DOHH2 (cell line): ENCODE data around the gene EARS2.

Experiments used
- H3F3A ChIP-seq: fragments of 200-600 bp; sonication (generic), shearing (Covaris generic); 2 replicates; pipeline ENCODE4 v1.6.0; 2016; ENCODE audit warnings: antibody characterized with exemption, mild to moderate bottlenecking; ENCODE audit not compliant: control insufficient read depth, insufficient read depth
- H3K27ac ChIP-seq: fragments of 200-600 bp; sonication (generic); 2 replicates; pipeline ENCODE4 v1.5.1; 2014; ENCODE audit warnings: low read depth, mild to moderate bottlenecking, low read length, moderate library complexity
- H3K27me3 ChIP-seq: fragments of 200-600 bp; sonication (generic); 2 replicates; pipeline ENCODE4 v1.6.1; 2014; ENCODE audit warnings: mild to moderate bottlenecking, low read length, mixed read lengths; ENCODE audit not compliant: control insufficient read depth
- H3K36me3 ChIP-seq: fragments of 200-600 bp; sonication (generic); 2 replicates; pipeline ENCODE4 v1.6.1; 2014; ENCODE audit warnings: mild to moderate bottlenecking, low read length, moderate library complexity, mixed read lengths; ENCODE audit not compliant: control insufficient read depth
- H3K4me1 ChIP-seq: fragments of 200-600 bp; sonication (generic); 2 replicates; pipeline ENCODE4 v1.6.1; 2014; ENCODE audit warnings: mild to moderate bottlenecking, low read length, mixed read lengths; ENCODE audit not compliant: control insufficient read depth
- H3K4me2 ChIP-seq: fragments of 200-600 bp; sonication (generic); 2 replicates; pipeline ENCODE4 v1.6.0; 2014; ENCODE audit warnings: mild to moderate bottlenecking, low read length, moderate library complexity
- H3K4me3 ChIP-seq: fragments of 200-600 bp; sonication (generic); 2 replicates; pipeline ENCODE4 v1.5.1; 2014; ENCODE audit warnings: mild to moderate bottlenecking, low read length, mixed read lengths
- H3K79me2 ChIP-seq: fragments of 200-600 bp; sonication (generic); 2 replicates; pipeline ENCODE4 v1.6.1; 2014; ENCODE audit warnings: mild to moderate bottlenecking, low read length, mixed read lengths; ENCODE audit not compliant: control insufficient read depth
- H3K9me2 ChIP-seq: fragments of 200-600 bp; sonication (generic); replicated peaks from 2 replicates; pipeline ENCODE4 v1.6.1; 2014; ENCODE audit warnings: mild to moderate bottlenecking, low read length, mixed read lengths; ENCODE audit not compliant: control insufficient read depth
- H3K9me3 ChIP-seq: fragments of 200-600 bp; sonication (generic); 2 replicates; pipeline ENCODE4 v1.6.1; 2014; ENCODE audit warnings: antibody characterized with exemption, low read length, mixed read lengths; ENCODE audit not compliant: control insufficient read depth, insufficient read depth
- H4K20me1 ChIP-seq: fragments of 200-600 bp; sonication (generic); 2 replicates; pipeline ENCODE4 v1.6.0; 2014; ENCODE audit warnings: low read depth, mild to moderate bottlenecking, antibody characterized with exemption, low read length, moderate library complexity; ENCODE audit not compliant: control insufficient read depth, insufficient read depth
- CTCF ChIP-seq: fragments of 200-600 bp; sonication (generic); IDR thresholded peaks from one replicate; pipeline ENCODE4 v1.5.1; 2014; ENCODE audit warnings: antibody characterized with exemption, mild to moderate bottlenecking, low read depth, low read length; ENCODE audit not compliant: poor library complexity, severe bottlenecking
- EZH2phosphoT487 ChIP-seq: fragments of 200-600 bp; sonication (generic); IDR thresholded peaks from 2 replicates; pipeline ENCODE4 v1.6.1; 2017; ENCODE audit warnings: borderline replicate concordance, mild to moderate bottlenecking, antibody characterized with exemption, low read length, moderate library complexity, mixed read lengths

Gene EARS2

GRCh38 chr16:23501291-23501690, 55.9 kb downstream of the EARS2 start:
- Histone ChIP-seq H3F3A (peaks cover 11% of the 10 kb centered on the region; the same call in 1 of the 2 replicates), H4K20me1 (peaks cover 89% of the 10 kb centered on the region), H3K4me2 (peak overlapping the region; percentile 44), H3K27me3 (no peaks in the 10 kb centered on the region; the same call in 1 of the 2 replicates), H3K4me3 (peak overlapping the region; percentile 28), H3K9me3 (no peaks in the 10 kb centered on the region), H3K9me2 (no peaks in the 10 kb centered on the region), H3K27ac (no peak overlapping the region; the same call in 1 of the 2 replicates), H3K36me3 (peaks cover 99% of the 10 kb centered on the region), H3K4me1 (peaks cover 94% of the 10 kb centered on the region), H3K79me2 (peaks cover 100% of the 10 kb centered on the region)
- no peak for TF ChIP-seq EZH2phosphoT487
- no peak for TF ChIP-seq CTCF

- Histone ChIP-seq H3K9me3 (no peaks in the 10 kb centered on the region), H3K4me3 (peak overlapping the region; percentile 28), H4K20me1 (peaks cover 88% of the 10 kb centered on the region), H3F3A (peaks cover 9% of the 10 kb centered on the region; the same call in 1 of the 2 replicates), H3K36me3 (peaks cover 99% of the 10 kb centered on the region), H3K79me2 (peaks cover 100% of the 10 kb centered on the region), H3K27ac (no peak overlapping the region), H3K4me1 (peaks cover 89% of the 10 kb centered on the region), H3K9me2 (no peaks in the 10 kb centered on the region), H3K27me3 (no peaks in the 10 kb centered on the region), H3K4me2 (peak overlapping the region; percentile 44)
- no peak for TF ChIP-seq EZH2phosphoT487
- no peak for TF ChIP-seq CTCF
Measured at GRCh38 chr16:23500862-23501225, 56.3 kb downstream of the EARS2 start.

GRCh38 chr16:23500212-23500861, 56.8 kb downstream of the EARS2 start:
- peaks cover 9% of the 10 kb centered on the region; the same call in 1 of the 2 replicates for H3F3A ChIP-seq
- peaks cover 84% of the 10 kb centered on the region for H3K4me1 ChIP-seq
- H3K27me3 ChIP-seq, result no peaks in the 10 kb centered on the region
- H3K36me3 ChIP-seq, result peaks cover 99% of the 10 kb centered on the region
- TF ChIP-seq CTCF (no peak), EZH2phosphoT487 (no peak)
- no peaks in the 10 kb centered on the region for H3K9me2 ChIP-seq
- peaks cover 88% of the 10 kb centered on the region for H4K20me1 ChIP-seq
- no peak overlapping the region for H3K27ac ChIP-seq
- H3K4me2 ChIP-seq, result peak overlapping the region; percentile 44
- H3K9me3 ChIP-seq, result no peaks in the 10 kb centered on the region
- H3K79me2 ChIP-seq, result peaks cover 100% of the 10 kb centered on the region
- H3K4me3 ChIP-seq, result peak overlapping the region; percentile 28
